Keratinocyte (primary cell): ENCODE data around the gene DALRD3. TPM values are rescaled to one million over a fixed set of nuclear protein-coding genes. Genes with fewer than 3 reads are reported as not detected.

Source experiments
- DNase-seq: peaks from one replicate; pipeline ENCODE4 v3.0.0-alpha.2; 2011; ENCODE audit warnings: low read depth, missing footprints, low spot score
- FAIRE-seq: peaks from 2 replicates; lab custom pipeline; 2011; peaks lifted over from hg19 to GRCh38; lab: Jason Lieb, UNC
- H2AFZ ChIP-seq: 2 replicates; pipeline ENCODE4 v1.6.0; 2012; ENCODE audit warnings: low read length, control low read depth, inconsistent platforms; ENCODE audit not compliant: control insufficient read depth
- H3K27ac ChIP-seq: 2 replicates; pipeline ENCODE4 v1.5.1; 2011; ENCODE audit warnings: low read length; ENCODE audit not compliant: control insufficient read depth, insufficient read depth
- H3K27me3 ChIP-seq: 3 replicates; pipeline ENCODE4 v1.6.0; 2011; ENCODE audit warnings: low read length; ENCODE audit not compliant: control insufficient read depth, insufficient read depth; ENCODE audit errors: extremely low read depth
- H3K36me3 ChIP-seq, 2 experiments: 2 replicates in 1 of 2; 3 replicates in 1 of 2; pipeline ENCODE4 v1.5.1; 2011; ENCODE audit warnings: low read length in 2 of 2, mild to moderate bottlenecking in 1 of 2; ENCODE audit not compliant: control insufficient read depth in 2 of 2, insufficient read depth in 2 of 2; ENCODE audit errors: extremely low read depth in 1 of 2
- H3K4me1 ChIP-seq: 3 replicates; pipeline ENCODE4 v1.5.1; 2011; ENCODE audit warnings: low read length; ENCODE audit not compliant: control insufficient read depth, insufficient read depth; ENCODE audit errors: extremely low read depth
- H3K4me2 ChIP-seq: 3 replicates; pipeline ENCODE4 v1.6.0; 2011; ENCODE audit warnings: low read depth, low read length; ENCODE audit not compliant: control insufficient read depth, insufficient read depth; ENCODE audit errors: extremely low read depth
- H3K4me3 ChIP-seq, 3 experiments: fragments of 200-600 bp in 1 of 3; sonication (generic) in 1 of 3; 2 replicates in 2 of 3; 3 replicates in 1 of 3; pipeline ENCODE4 v1.5.1; 2011 to 2016; ENCODE audit warnings: low read length in 3 of 3, mild to moderate bottlenecking in 3 of 3, control low read depth in 2 of 3, inconsistent platforms in 1 of 3, low read depth in 1 of 3, mixed read lengths in 1 of 3, mixed run types in 1 of 3, moderate library complexity in 1 of 3; ENCODE audit not compliant: control insufficient read depth in 2 of 3, insufficient read depth in 2 of 3; ENCODE audit errors: extremely low read depth in 1 of 3
- H3K79me2 ChIP-seq: 2 replicates; pipeline ENCODE4 v1.6.0; 2012; ENCODE audit warnings: low read length; ENCODE audit not compliant: control insufficient read depth, insufficient read depth
- H3K9ac ChIP-seq: 3 replicates; pipeline ENCODE4 v1.6.0; 2011; ENCODE audit warnings: low read length; ENCODE audit not compliant: control insufficient read depth, insufficient read depth; ENCODE audit errors: extremely low read depth
- H3K9me1 ChIP-seq: 3 replicates; pipeline ENCODE4 v1.6.0; 2011; ENCODE audit warnings: low read length; ENCODE audit not compliant: control insufficient read depth, insufficient read depth; ENCODE audit errors: extremely low read depth
- H3K9me3 ChIP-seq: 2 replicates; pipeline ENCODE4 v1.5.1; 2012; ENCODE audit warnings: low read depth, low read length; ENCODE audit not compliant: control insufficient read depth
- H4K20me1 ChIP-seq: 3 replicates; pipeline ENCODE4 v1.6.0; 2011; ENCODE audit warnings: low read length; ENCODE audit not compliant: control insufficient read depth, insufficient read depth; ENCODE audit errors: extremely low read depth
- CTCF ChIP-seq, 3 experiments: IDR thresholded peaks in 1 of 3; conservative IDR thresholded peaks in 1 of 3; optimal IDR thresholded peaks in 1 of 3; 2 replicates in 2 of 3; 3 replicates in 1 of 3; pipeline versions ENCODE3 to v1.5.1; 2011; ENCODE audit warnings: low read length in 3 of 3, mild to moderate bottlenecking in 3 of 3, moderate library complexity in 2 of 3, control low read depth in 1 of 3, inconsistent platforms in 1 of 3; ENCODE audit not compliant: insufficient read depth in 2 of 3; ENCODE audit errors: extremely low read depth in 1 of 3
- EZH2 ChIP-seq: IDR thresholded peaks from one replicate; pipeline ENCODE4 v1.6.1; 2012; ENCODE audit warnings: inconsistent platforms, mild to moderate bottlenecking, low read length, moderate library complexity
- dilution Hi-C: fragments of 300-500 bp; cut with MboI; formaldehyde crosslinking; loops from one replicate; pipeline ENCODE4 v1.7.0; 2020; ENCODE audit warnings: low sequenced_read_pairs; ENCODE audit not compliant: extremely low pct_ligation_motif_present
- polyA plus RNA-seq, 5 experiments: library from polyadenylated mRNA; depleted of rRNA in 3 of 5; stranded (reverse) in 3 of 5; stranded (forward) in 1 of 5; unstranded in 1 of 5; fragments of >200 nt; gene quantifications; 1 replicate in 1 of 5; 2 replicates in 3 of 5; 3 replicates in 1 of 5; pipeline versions ENCODE4 v1.2.1 to v1.2.3, GENCODE V29; 2011 to 2012; ENCODE audit warnings: missing spikeins in 2 of 5, low read depth in 1 of 5, low replicate concordance in 1 of 5

The DALRD3 gene
- polyA plus RNA-seq, 1 donor (not counting 4 experiments of a cell fraction or from before 2014, with no cell fraction given): 33.7 TPM

GRCh38 chr3:48985831-48986376, 32.5 kb downstream of the DALRD3 start:
- FAIRE-seq: no peak
- DNase-seq: no peak
- Histone ChIP-seq H3K27me3 (no peaks in the 10 kb centered on the region), H3K27ac (no peak overlapping the region), H3K4me3 (no peak overlapping the region), H2AFZ (no peak overlapping the region), H3K4me1 (peaks cover 12% of the 10 kb centered on the region), H3K9ac (no peak overlapping the region), H3K79me2 (no peaks in the 10 kb centered on the region), H3K4me2 (no peak overlapping the region), H4K20me1 (no peaks in the 10 kb centered on the region), H3K9me3 (no peaks in the 10 kb centered on the region), H3K9me1 (no peaks in the 10 kb centered on the region), H3K36me3 (peaks cover 25 to 32% of the 10 kb centered on the region in 2 experiments)
- TF ChIP-seq CTCF (optimal IDR thresholded peaks at IDR 0.05 in 1 of 3, IDR thresholded peaks at IDR 0.05 in 1 of 3, conservative IDR thresholded peaks at IDR 0.05 in 1 of 3; ENCODE audit: extremely low read depth in 1 of 3, insufficient read depth in 2 of 3, low read length in 3 of 3) (no peak), EZH2 (no peak)
- dilution Hi-C loops: no loop called here

DNA sequence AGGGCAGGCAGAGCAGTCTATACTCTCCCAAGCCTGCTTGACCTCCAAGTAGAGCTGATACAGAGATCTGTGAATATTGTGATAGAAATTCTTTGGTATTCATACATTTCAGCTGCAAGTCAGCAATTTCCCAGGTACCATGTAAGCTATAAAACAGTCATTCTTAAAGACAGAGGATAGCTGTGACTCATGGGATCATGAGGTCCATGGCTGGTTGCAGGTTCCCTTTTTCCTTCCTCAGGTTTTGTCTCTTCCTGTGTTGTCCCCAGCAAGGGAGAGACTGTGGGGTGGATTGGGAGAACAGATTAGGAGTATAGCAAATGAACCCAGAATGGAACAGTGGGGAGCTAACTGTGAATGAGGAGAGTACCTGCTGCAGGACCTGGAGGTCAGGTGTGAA, 33.7 kb downstream of the DALRD3 start:
- no peaks in the 10 kb centered on the region for H4K20me1 ChIP-seq
- H3K4me2 ChIP-seq: no peak overlapping the region
- H3K9me1 ChIP-seq: no peaks in the 10 kb centered on the region
- dilution Hi-C loops: no loop called here
- H3K4me1 ChIP-seq: peaks cover 7% of the 10 kb centered on the region
- no peak overlapping the region for H3K27ac ChIP-seq
- H3K9ac ChIP-seq: no peak overlapping the region
- TF ChIP-seq EZH2 (no peak), CTCF (optimal IDR thresholded peaks at IDR 0.05 in 1 of 3, IDR thresholded peaks at IDR 0.05 in 1 of 3, conservative IDR thresholded peaks at IDR 0.05 in 1 of 3; ENCODE audit: extremely low read depth in 1 of 3, insufficient read depth in 2 of 3, low read length in 3 of 3) (no peak)
- H3K36me3 ChIP-seq: peaks cover 33 to 42% of the 10 kb centered on the region in 2 experiments
- H3K79me2 ChIP-seq: no peaks in the 10 kb centered on the region
- DNase-seq (no peak), FAIRE-seq (no peak)
- H3K27me3 ChIP-seq: no peaks in the 10 kb centered on the region
- no peak overlapping the region for H2AFZ ChIP-seq
- no peak overlapping the region for H3K4me3 ChIP-seq
- H3K9me3 ChIP-seq: no peaks in the 10 kb centered on the region
